GM12878 (cell line): ENCODE results near the gene ANKRD13C.

Experiments used
- ATF2 ChIP-seq: IDR thresholded peaks from 2 replicates; pipeline ENCODE4 v1.6.1; 2012; ENCODE audit warnings: low read length, inconsistent platforms
- BCL3 ChIP-seq: IDR thresholded peaks from 2 replicates; pipeline ENCODE4 v1.6.1; 2011; ENCODE audit warnings: borderline replicate concordance, low read depth, mild to moderate bottlenecking, moderate library complexity, low read length; ENCODE audit not compliant: insufficient read depth, poor library complexity, severe bottlenecking
- CEBPB ChIP-seq, 2 experiments: fragments of 150-350 bp in 1 of 2; IDR thresholded peaks; 2 replicates each; pipeline ENCODE4 v1.6.1; 2012 to 2014; ENCODE audit warnings: low read depth in 2 of 2, low read length in 2 of 2, borderline replicate concordance in 1 of 2, inconsistent platforms in 1 of 2
- CTCF ChIP-seq, 3 experiments: IDR thresholded peaks in 2 of 3; conservative IDR thresholded peaks in 1 of 3; 2 replicates each; pipeline ENCODE4 v1.5.1; 2011; ENCODE audit warnings: low read depth in 3 of 3, low read length in 3 of 3, mild to moderate bottlenecking in 3 of 3, control low read depth in 2 of 3, moderate library complexity in 2 of 3, inconsistent platforms in 1 of 3, mixed read lengths in 1 of 3; ENCODE audit not compliant: control insufficient read depth in 2 of 3, insufficient read depth in 1 of 3; ENCODE audit errors: extremely low read depth in 1 of 3
- E2F4 ChIP-seq: IDR thresholded peaks from 2 replicates; pipeline ENCODE4 v1.6.1; 2012; ENCODE audit warnings: low read depth, low read length, improper control_type of control experiment
- MXI1 ChIP-seq: fragments of 150-350 bp; IDR thresholded peaks from 2 replicates; pipeline ENCODE4 v1.6.1; 2011; ENCODE audit warnings: low read depth, mild to moderate bottlenecking, inconsistent platforms, low read length, improper control_type of control experiment
- NFXL1 ChIP-seq: fragments of 450-650 bp; IDR thresholded peaks from 2 replicates; pipeline ENCODE4 v1.6.1; 2017; ENCODE audit warnings: antibody characterized with exemption, mild to moderate bottlenecking, borderline replicate concordance
- NFYB ChIP-seq: IDR thresholded peaks from 2 replicates; pipeline ENCODE4 v1.6.1; 2011; ENCODE audit warnings: low read depth, mild to moderate bottlenecking, low read length, improper control_type of control experiment, moderate library complexity; ENCODE audit not compliant: insufficient read depth
- NRF1 ChIP-seq: conservative IDR thresholded peaks from 2 replicates; pipeline ENCODE4 v1.6.1; 2011; ENCODE audit warnings: mild to moderate bottlenecking, low read depth, low read length, improper control_type of control experiment
- PAX8 ChIP-seq: fragments of 450-650 bp; IDR thresholded peaks from 2 replicates; pipeline ENCODE4 v1.6.1; 2017; ENCODE audit warnings: mild to moderate bottlenecking, moderate library complexity
- POLR2A ChIP-seq: IDR thresholded peaks from 2 replicates; pipeline ENCODE4 v1.6.1; 2011; ENCODE audit warnings: low read depth, mild to moderate bottlenecking, low read length
- RAD21 ChIP-seq: IDR thresholded peaks from 2 replicates; pipeline ENCODE4 v1.6.1; 2011; ENCODE audit warnings: mild to moderate bottlenecking, low read depth, low read length, moderate library complexity; ENCODE audit not compliant: insufficient read depth
- REST ChIP-seq: IDR thresholded peaks from 2 replicates; pipeline ENCODE4 v1.6.1; 2012; ENCODE audit warnings: mild to moderate bottlenecking, low read depth, low read length
- TCF3 ChIP-seq: IDR thresholded peaks from 2 replicates; pipeline ENCODE4 v1.6.1; 2012; ENCODE audit warnings: low read depth, mild to moderate bottlenecking, low read length, borderline replicate concordance; ENCODE audit not compliant: insufficient read depth

GRCh38 chr1:70382682-70383081, 28.2 kb upstream of the ANKRD13C start:
- TF ChIP-seq CTCF (IDR thresholded peaks at IDR 0.05 in 2 of 3, conservative IDR thresholded peaks at IDR 0.05 in 1 of 3; ENCODE audit: control insufficient read depth in 2 of 3, extremely low read depth in 1 of 3, insufficient read depth in 1 of 3, low read depth in 3 of 3, low read length in 3 of 3) (no peak), RAD21 (no peak), BCL3 (no peak), NFXL1 (no peak), E2F4 (no peak), NRF1 (no peak), POLR2A (no peak), ATF2 (no peak), MXI1 (no peak), TCF3 (no peak), REST (no peak), CEBPB (IDR thresholded peaks at IDR 0.05; ENCODE audit: borderline replicate concordance in 1 of 2, low read depth in 2 of 2, low read length in 2 of 2) (no peak), PAX8 (no peak), NFYB (no peak)
